IPS-18c (cell line): ENCODE results near the gene PGBD5.

Experiments used
- H3K4me3 ChIP-seq: 2 replicates; pipeline ENCODE4 v1.7.0; 2013; ENCODE audit warnings: low read depth, mild to moderate bottlenecking, low read length, moderate library complexity; ENCODE audit not compliant: insufficient read depth
- H3K9me3 ChIP-seq: one replicate; pipeline ENCODE4 v1.6.1; 2013; ENCODE audit warnings: mild to moderate bottlenecking, low read length, moderate library complexity; ENCODE audit not compliant: control insufficient read depth, insufficient read depth

The PGBD5 gene

DNA sequence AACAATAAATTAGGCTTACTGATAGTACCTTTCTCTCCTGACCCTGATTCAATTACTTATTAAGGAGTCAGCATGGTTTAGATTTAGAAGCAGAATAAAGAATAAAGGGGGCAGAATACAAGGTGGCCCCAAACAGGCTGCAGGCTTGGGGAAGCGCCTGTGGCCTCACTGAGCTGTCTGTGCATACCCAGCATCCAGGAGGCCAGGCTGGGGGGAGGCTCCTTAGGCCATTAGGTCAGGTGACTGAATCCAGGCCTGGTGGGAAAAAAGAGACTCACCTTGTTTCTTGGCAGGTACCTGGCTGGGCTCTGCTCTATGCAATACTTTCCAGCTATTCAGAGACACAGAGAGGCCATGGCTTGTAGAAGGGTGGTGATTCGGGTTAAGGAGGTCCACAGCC, 38.8 kb downstream of the PGBD5 start:
- Histone ChIP-seq H3K4me3 (no peak overlapping the region), H3K9me3 (no peaks in the 10 kb centered on the region)

DNA sequence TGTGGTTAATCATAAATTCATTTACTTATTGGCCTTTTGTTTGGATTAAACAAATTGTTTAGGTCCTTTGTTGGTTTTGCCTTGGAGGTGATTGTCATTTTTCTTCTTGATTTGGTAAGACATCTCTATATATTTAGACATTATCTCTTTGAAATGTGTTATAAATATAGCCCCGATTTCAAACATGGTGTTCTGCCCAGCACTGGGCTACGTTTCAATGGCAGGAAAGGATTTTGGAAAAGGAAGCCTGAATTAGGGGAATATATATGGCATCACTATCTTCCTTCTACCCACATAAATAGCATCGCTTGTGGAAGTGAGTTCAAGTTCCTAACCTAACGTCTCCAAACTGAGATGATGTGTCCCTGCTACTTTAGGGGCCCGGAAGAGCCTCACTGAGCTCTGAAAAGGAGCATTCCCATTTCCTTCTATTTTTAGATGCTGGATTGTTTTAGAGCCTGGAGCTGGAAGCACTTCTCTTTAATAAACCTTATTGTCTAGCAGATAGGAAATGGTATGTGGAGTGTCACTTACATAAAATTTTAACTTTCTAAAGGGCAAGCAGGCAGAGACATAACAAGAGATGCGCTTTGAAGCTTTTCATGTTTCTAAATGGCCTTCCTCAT, 39.4 kb downstream of the PGBD5 start:
- Histone ChIP-seq H3K9me3 (no peaks in the 10 kb centered on the region), H3K4me3 (no peak overlapping the region)

DNA sequence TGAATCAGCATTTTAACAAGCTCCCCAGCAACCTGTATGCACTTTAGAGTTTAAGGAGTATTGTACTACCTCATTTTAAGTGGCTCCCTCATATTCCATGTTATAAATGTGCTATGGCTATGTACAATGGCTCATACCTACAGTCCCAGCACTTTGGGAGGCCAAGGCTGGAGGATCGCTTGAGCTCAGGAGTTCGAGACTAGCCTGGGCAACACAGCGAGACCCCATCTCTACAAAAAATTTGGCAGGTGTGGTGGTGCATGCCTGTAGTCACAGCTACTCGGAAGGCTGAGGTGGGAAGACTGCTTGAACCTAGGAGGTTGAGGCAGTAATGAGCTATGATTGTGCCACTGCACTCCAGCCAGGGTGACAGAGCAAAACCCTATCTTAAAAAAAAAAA, 40.2 kb downstream of the PGBD5 start:
- Histone ChIP-seq H3K4me3 (no peak overlapping the region), H3K9me3 (no peaks in the 10 kb centered on the region)

DNA sequence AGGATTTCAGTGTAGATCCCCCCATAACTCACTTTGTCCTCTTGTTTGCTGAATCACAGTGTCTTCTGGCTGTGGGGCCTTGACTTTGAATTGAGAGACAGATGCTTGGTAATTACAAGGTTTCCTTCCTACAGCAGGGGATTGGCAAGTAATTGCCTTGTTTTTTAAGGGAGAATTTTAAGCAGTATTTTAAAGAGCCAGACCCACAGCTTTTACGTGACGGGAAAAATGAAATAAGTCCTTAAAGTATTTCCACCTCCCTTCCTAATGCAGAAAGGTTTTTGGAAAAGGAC, 41.0 kb downstream of the PGBD5 start:
- H3K9me3 ChIP-seq: no peaks in the 10 kb centered on the region
- no peak overlapping the region for H3K4me3 ChIP-seq

DNA sequence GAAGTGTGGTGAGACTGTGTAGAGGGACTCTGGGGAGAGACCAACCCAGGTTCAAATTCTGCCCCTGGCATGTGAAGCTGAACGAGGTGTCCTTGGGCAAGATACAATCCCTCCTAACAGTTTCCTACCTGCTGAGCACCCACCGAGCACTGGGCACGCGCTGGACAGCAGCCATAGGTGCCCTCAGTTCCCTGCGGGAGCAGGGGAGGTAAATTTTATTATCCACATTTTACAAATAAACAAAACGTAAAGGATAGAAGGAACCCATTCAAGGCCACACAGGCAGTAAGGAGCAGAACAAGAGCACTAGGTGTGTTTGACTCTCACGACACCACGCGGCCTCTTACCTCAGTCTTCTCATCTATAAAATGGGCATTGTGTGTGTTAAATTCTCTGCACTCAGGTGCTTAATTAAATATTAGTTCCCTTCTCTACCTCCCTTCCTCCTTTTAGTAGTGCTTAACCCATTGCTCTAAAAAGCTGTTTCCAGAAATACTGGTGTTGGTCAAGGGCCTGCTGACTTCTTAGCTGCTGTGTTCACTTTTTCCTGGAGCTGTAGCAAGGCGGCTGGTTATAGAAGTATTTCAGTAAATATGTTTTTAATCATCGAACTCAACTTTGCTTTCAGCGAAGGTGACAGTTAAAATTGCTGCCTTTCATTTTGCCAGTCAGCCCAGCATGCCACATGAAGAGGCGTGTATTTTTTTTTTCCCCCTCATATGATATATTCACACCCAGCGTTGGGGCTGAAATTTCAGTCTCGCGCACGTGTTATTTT, 41.6 kb downstream of the PGBD5 start:
- H3K9me3 ChIP-seq: no peaks in the 10 kb centered on the region

DNA sequence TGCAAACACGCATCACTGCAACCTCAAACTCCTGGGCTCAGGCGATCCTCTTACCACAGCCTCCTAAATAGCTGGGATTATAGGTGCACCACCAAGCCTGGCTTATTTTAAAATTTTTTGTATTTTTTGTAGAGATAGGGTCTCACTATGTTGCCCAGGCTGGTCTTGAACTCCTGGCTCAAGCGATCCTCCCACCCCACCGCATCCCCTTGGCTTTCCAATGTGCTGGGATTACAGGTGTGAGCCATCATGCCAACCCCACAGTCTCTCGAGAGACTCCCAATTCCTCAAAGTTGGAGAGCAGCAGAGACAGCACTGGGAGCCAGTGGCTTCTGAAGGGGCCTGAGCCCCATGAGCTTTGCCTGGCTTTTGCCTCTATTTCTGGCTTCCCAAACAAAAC, 42.7 kb downstream of the PGBD5 start:
- no peaks in the 10 kb centered on the region for H3K9me3 ChIP-seq
- H3K4me3 ChIP-seq: no peak overlapping the region

More for the DNA sequence above, 41.6 kb downstream of the PGBD5 start:
- no peak overlapping the region for H3K4me3 ChIP-seq

DNA sequence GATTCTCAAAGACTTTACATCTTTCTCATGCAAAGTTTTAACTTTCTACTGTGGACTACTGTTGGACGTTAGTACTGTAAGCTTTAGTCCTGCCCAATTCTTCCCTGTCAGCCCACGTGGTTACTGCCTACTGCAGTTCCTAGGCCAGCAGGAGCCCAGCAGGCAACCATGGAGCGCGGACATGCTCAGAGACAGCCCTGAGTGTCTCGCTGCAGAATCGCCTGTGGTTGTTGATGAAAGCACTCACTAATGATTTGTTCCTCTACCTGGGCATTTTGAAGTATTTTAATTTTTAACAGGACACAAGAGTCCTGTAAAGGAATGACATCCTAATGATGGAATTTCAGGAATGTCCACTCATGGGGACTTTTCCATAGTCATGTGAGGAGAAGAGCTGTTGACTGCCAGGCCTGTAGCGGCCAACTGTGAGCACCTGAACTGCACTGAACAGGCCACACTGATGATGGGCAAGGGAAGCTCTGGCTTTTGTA, 44.1 kb downstream of the PGBD5 start:
- Histone ChIP-seq H3K4me3 (no peak overlapping the region), H3K9me3 (no peaks in the 10 kb centered on the region)

DNA sequence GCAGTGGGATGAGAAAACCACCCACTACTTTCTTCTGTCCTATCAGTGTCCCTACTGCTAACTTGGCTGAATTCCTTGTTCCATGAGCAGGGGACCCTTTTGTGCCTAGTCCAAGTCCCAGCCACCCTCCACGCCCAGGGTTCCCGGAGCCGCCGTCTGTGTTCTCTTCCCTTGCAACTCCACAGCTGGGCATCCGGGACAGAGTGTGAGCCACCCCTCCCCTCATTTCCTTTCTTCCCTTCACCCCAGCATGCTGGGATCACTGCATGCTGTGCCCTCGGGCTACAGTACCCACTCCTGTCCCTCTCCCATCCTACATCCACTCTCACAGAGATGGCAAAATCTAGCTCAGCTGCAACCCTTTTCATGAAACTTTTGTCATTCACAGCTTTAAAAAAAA, 44.5 kb downstream of the PGBD5 start:
- H3K9me3 ChIP-seq: no peaks in the 10 kb centered on the region
- no peak overlapping the region for H3K4me3 ChIP-seq

DNA sequence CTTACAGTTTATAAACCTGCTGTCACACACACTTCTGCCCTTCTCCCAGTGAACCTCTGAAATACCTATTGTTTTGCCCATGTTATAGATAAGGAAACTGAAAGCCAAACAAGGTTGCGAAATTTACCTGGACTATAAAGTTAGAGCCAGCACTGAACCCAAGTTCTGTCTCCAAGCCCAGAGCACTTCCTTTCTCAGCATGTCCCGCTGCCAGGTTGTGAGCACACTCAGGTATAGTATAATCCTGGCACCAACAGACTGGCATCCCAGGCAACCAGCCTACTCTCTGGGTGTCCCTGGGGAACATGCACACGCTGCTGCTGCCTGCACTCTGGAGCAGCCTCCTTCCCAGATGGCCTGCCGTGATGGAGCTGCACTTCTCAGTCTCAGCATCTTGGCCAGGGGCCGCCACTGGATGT, 45.1 kb downstream of the PGBD5 start:
- Histone ChIP-seq H3K4me3 (no peak overlapping the region), H3K9me3 (no peaks in the 10 kb centered on the region)

DNA sequence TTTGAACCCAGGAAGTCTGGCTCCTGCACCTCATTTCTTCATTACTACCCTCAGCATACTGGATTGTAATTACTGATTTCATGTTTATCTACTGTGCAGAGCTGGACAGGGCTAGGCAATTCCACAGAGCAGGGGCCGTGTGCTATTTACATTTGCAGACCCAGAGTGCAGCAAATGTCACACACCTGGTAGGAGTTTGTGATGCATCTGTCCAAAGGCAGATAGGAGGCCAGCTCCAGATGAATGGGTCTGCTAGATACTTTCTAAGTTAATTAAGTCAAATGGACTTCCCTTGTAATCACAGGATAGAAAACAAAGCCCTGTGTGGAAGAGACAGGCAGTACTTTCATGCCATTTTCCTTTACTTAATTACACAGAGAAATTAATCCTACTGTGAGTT, 46.2 kb downstream of the PGBD5 start:
- no peak overlapping the region for H3K4me3 ChIP-seq
- no peaks in the 10 kb centered on the region for H3K9me3 ChIP-seq

DNA sequence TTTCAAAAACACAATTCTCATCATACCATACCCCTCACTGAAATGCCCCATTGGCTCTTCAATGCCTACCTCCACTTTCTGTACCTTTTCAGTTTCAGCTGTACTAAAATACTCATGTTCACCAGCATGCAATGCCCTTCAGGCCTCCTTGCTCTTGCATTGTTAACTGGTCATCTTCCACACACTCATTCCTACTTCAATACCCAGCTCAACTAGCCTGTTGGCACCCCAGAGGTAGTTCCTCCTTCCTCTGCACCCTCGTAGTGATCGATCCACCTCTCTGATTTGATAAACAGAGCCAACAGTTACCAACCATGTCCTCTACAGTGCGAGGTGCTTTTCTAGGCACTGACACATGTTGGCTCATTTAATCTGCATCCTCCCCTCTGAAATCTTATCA, 46.7 kb downstream of the PGBD5 start:
- Histone ChIP-seq H3K4me3 (no peak overlapping the region), H3K9me3 (no peaks in the 10 kb centered on the region)

DNA sequence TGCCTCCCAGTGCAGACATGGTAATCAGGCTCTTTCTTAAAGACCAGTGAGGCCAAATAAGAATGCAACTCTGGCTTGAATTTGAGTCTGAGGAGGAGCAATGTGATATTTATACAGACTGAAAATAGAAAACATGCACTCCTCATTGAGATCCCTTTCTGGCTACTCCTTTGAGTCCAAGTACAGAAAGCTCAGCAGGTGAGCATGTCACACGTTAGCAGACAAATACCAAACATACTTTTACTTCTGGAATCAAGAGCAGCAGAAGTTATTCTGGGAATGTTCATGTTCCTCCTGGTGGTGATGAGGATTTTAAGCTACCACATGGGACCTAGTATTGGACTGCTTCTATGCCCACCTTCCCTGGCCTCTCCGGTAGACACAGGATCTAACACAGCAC, 48.3 kb downstream of the PGBD5 start:
- H3K9me3 ChIP-seq: no peaks in the 10 kb centered on the region
- H3K4me3 ChIP-seq: no peak overlapping the region

DNA sequence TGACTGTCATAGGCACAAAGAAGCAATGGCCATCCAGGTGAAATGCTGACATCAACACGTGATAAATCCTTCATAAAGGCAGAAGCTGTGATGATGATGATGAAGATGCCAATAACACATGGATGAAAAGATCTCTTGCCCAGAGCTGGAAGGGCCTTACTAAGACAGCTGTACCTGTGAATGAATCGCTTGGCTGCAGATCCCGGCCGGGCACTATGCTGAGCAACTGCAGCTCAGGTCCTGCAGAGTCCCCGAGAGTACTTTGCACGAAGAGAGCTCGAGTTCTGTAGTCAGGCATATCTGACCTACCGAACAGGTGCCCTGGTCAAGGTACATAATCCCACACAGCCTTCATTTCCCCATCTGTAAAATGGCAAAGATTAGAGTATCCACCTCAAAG, 48.8 kb downstream of the PGBD5 start:
- no peak overlapping the region for H3K4me3 ChIP-seq
- H3K9me3 ChIP-seq: no peaks in the 10 kb centered on the region

DNA sequence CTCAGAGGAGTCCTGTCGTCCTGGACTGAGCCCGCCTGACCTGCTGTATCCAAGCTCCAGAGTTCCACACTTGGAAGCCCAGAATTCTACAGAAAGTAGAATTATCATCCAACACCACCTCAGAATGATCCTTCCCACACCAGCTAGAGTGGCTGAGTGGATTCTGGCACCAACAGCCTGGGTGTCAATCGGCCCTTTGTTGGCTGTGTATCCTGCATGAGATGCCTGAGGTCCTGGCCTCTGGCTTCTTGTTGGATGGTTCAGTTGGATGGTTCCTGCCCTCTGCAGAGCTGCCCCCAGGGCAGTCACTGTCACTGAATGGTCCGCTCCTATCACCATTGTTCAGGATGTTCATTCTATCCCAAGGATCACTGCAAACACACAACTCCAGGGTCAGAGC, 49.8 kb downstream of the PGBD5 start:
- H3K9me3 ChIP-seq: no peaks in the 10 kb centered on the region
- no peak overlapping the region for H3K4me3 ChIP-seq

DNA sequence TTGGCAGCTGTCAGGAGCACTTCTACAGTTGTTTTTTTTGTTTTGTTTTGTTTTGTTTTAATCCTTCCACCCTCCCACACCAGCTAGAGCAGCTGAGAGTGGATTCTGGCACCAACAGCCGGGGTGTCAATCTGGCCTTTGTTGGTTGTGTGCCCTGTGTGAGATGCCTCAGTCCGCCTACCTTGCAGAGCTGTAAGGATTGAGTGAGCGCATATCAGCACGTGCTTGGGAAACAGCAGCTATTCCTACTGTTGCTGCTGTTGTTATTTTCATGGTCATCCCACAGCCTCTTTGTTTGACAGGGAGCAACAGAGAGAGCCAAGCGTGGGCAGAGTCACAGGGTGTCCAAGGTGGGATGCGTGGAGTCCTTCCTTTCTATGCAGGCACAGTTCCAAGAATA, 50.4 kb downstream of the PGBD5 start:
- no peak overlapping the region for H3K4me3 ChIP-seq
- H3K9me3 ChIP-seq: no peaks in the 10 kb centered on the region

DNA sequence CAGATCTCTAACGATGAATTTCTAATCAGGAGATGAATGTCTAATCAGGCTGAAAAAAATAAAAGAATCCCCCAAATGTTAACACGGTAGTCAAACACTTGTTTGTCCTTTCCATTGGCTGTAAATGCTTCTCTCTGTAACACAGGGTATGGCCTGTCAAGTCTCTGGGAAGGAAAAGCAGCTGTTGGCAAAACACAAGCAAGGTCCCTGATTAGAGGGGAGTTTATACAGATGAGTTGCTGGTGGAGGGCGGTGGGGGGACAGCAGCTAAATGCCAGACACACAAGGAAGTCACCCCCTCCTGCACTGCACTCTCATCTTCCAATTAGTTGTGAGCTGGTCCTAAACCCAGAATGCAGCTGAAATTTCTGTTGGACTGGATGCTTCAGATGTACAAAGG, 51.0 kb downstream of the PGBD5 start:
- Histone ChIP-seq H3K4me3 (no peak overlapping the region), H3K9me3 (no peaks in the 10 kb centered on the region)

DNA sequence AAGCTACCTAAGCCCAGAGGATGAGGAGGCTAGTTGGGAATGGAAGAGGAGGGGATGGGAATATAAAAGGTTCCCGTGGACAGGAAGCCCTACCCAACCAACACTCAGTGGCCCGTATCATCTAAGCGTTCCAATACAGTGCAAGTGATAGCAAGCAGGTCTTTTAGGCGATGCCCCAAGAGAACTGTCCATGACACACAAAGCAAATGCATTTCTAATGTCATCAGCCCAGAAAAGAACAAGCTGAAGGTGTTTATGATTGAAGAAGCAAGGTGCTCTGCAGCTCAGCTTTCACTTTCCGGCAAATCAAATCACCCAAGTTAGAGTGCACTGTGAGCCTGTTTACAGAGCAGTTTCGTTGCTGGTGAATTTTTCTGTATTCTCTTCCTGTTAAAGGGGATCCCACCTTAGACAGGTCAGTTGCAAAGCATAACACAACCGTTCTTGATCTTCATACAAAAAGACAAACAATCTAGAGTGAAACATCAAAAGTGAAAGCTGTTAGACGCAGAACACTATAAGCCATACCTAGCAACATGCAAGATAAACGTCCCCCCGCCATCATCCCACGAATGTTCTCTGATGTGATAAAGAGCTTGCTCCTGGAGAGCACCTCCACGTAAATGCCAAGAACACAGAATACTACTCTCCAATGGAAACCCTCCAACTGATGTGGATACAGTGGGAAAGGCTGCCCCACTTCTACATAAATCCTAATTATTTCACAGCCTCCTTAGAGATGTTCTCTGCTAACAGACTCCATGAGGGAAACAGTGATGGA, 54.0 kb downstream of the PGBD5 start:
- H3K4me3 ChIP-seq: no peak overlapping the region
- peaks cover 2% of the 10 kb centered on the region for H3K9me3 ChIP-seq

DNA sequence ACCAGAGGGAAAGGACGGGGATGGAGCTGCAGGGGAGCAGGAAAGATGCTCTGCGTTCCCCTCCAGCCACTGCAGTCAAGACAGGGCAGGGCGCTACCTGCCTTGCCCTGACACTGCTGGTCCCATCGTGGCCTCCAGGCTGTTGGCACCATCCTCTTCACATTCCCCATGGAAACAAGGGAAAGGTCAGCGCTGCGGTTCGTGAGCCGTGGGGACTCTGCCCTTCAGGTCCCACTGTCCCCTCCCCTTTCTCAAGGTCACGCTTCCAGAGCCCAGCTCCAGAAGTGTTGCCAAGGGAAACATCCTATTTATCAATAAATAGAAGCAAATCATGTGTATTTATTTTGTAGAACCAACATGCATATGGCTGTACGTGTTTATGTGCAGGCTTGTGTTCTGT, 56.0 kb downstream of the PGBD5 start:
- no peak overlapping the region for H3K4me3 ChIP-seq
- H3K9me3 ChIP-seq: peaks cover 2% of the 10 kb centered on the region
